HG03066 (cell line): ENCODE results near the gene PRKD2.
"Not testable (repeated sequence)": the region's sequence is repeated elsewhere in the genome, so short reads cannot be mapped to it uniquely, and the experiment has no call there.

ENCODE experiments used
- ATAC-seq: cut with Tn5 transposase; IDR thresholded peaks from one replicate; pipeline ENCODE4 v1.9.1; 2021; ENCODE audit warnings: low read depth; ENCODE audit not compliant: unreplicated experiment

Gene PRKD2

GRCh38 chr19:46717034-46717715, at the start of gene PRKD2:
PRKD2 (minus strand) TSS chr19:46717114; CDS start chr19:46716370, 744 bp downstream.
- no peak for ATAC-seq

- ATAC-seq, result no peak
These were observed 47.9 kb upstream of the PRKD2 start for GRCh38 chr19:46764817-46765291.

- no peak for ATAC-seq
These were observed 45.5 kb upstream of the PRKD2 start for GRCh38 chr19:46762245-46762890.

- no peak for ATAC-seq
These were observed 44.5 kb upstream of the PRKD2 start for GRCh38 chr19:46761418-46761831.

- ATAC-seq, result not testable (repeated sequence)
These were observed 44.0 kb upstream of the PRKD2 start for GRCh38 chr19:46760897-46761296.

GRCh38 chr19:46760363-46760762, 43.4 kb upstream of the PRKD2 start:
- ATAC-seq, result no peak

GRCh38 chr19:46759817-46760333, 43.0 kb upstream of the PRKD2 start:
- ATAC-seq, result no peak

GRCh38 chr19:46759206-46759605, 42.3 kb upstream of the PRKD2 start:
- ATAC-seq, result no peak

- ATAC-seq, result no peak
These were observed 39.6 kb upstream of the PRKD2 start for GRCh38 chr19:46756544-46756888.

GRCh38 chr19:46755853-46756543, 39.1 kb upstream of the PRKD2 start:
- no peak for ATAC-seq

- no peak for ATAC-seq
These were observed 38.4 kb upstream of the PRKD2 start for GRCh38 chr19:46755077-46755852.

GRCh38 chr19:46753420-46754155, 36.7 kb upstream of the PRKD2 start:
- ATAC-seq, result no peak

- ATAC-seq, result no peak
These were observed 31.6 kb upstream of the PRKD2 start for GRCh38 chr19:46748325-46749109.

- ATAC-seq, result no peak
These were observed 29.6 kb upstream of the PRKD2 start, which contains the start of gene STRN4 for GRCh38 chr19:46746281-46747057. STRN4 (minus strand) TSS chr19:46746450; CDS start chr19:46746430, 20 bp downstream.

GRCh38 chr19:46745521-46746280, 28.8 kb upstream of the PRKD2 start, which contains the start of gene FKRP:
FKRP (plus strand) TSS chr19:46746057; CDS start chr19:46755451, 9,394 bp downstream.
- no peak for ATAC-seq

GRCh38 chr19:46745030-46745429, 28.1 kb upstream of the PRKD2 start:
- no peak for ATAC-seq

GRCh38 chr19:46744005-46744691, 27.2 kb upstream of the PRKD2 start:
- no peak for ATAC-seq
